ENCODE results near the gene FKBP1B.

Gene FKBP1B

GRCh38 chr2:24050041-24050979 is 769 bp downstream of the FKBP1B start:
- Histone ChIP-seq H2BK5ac (ENCODE audit: low read depth, low read length, poor library complexity, severe bottlenecking) (no peak overlapping the region), H3K18ac (ENCODE audit: low read depth in 1 of 2, low read length in 2 of 2) (no peak overlapping the region), H3K36me3 (ENCODE audit: control insufficient read depth in 1 of 2, insufficient read depth in 2 of 2, low read depth in 1 of 2, low read length in 2 of 2) (peaks cover 0 to 12% of the 10 kb centered on the region in 2 experiments), H3K4me1 (ENCODE audit: control insufficient read depth, insufficient read depth, low read depth, low read length) (peaks cover 6% of the 10 kb centered on the region), H2BK12ac (ENCODE audit: low read length in 2 of 2) (no peak overlapping the region), H4K91ac (ENCODE audit: low read length) (no peak overlapping the region), H2BK120ac (ENCODE audit: low read depth, low read length) (peak overlapping the region; percentile 77), H3K23ac (ENCODE audit: low read length in 2 of 2) (no peak overlapping the region), H3K9me3 (ENCODE audit: control insufficient read depth, low read length) (no peaks in the 10 kb centered on the region), H3K27ac (ENCODE audit: low read length, poor library complexity, severe bottlenecking) (no peak overlapping the region), H3K79me1 (replicated peaks; ENCODE audit: low read length, poor library complexity, severe bottlenecking) (peaks cover 8% of the 10 kb centered on the region), H3K4me3 (ENCODE audit: insufficient read depth in 1 of 2, low read depth in 1 of 2, low read length in 2 of 2) (peak overlapping the region; percentile 65 to 77), H3K9ac (ENCODE audit: low read length) (peak overlapping the region; percentile 58), H2BK15ac (ENCODE audit: low read depth, poor library complexity, severe bottlenecking) (no peak overlapping the region), H3K4ac (ENCODE audit: low read depth in 1 of 2, low read length in 2 of 2) (peak overlapping the region in 1 of 2 experiments; percentile 32), H3K4me2 (ENCODE audit: low read length, poor library complexity, severe bottlenecking) (peak overlapping the region; percentile 87), H3K14ac (ENCODE audit: low read length in 2 of 2) (no peak overlapping the region), H2AFZ (ENCODE audit: low read depth, low read length) (peak overlapping the region; percentile 76), H2AK5ac (ENCODE audit: low read length, severe bottlenecking) (no peak overlapping the region), H4K8ac (ENCODE audit: low read length) (no peak overlapping the region), H3K27me3 (ENCODE audit: control insufficient read depth in 1 of 2, insufficient read depth in 1 of 2, low read length in 2 of 2) (no peaks in the 10 kb centered on the region)
- peak; percentile 34 for DNase-seq
- WGBS, result 2% methylated on average over 44 of the region's 47 CpGs

GRCh38 chr2:24051833-24052232 is 2.3 kb downstream of the FKBP1B start:
- 94% methylated on average over 8 of the region's 8 CpGs for WGBS
- no peak overlapping the region for H2AK5ac ChIP-seq (ENCODE audit: low read length, severe bottlenecking)

GRCh38 chr2:24052951-24053350 is 3.4 kb downstream of the FKBP1B start:
- Histone ChIP-seq H3K9me3 (ENCODE audit: control insufficient read depth, low read length) (no peaks in the 10 kb centered on the region), H3K4me2 (ENCODE audit: low read length, poor library complexity, severe bottlenecking) (no peak overlapping the region), H3K9ac (ENCODE audit: low read length) (no peak overlapping the region), H3K4ac (ENCODE audit: low read depth in 1 of 2, low read length in 2 of 2) (no peak overlapping the region), H3K18ac (ENCODE audit: low read depth in 1 of 2, low read length in 2 of 2) (no peak overlapping the region), H3K27me3 (ENCODE audit: control insufficient read depth in 1 of 2, insufficient read depth in 1 of 2, low read length in 2 of 2) (no peaks in the 10 kb centered on the region), H4K91ac (ENCODE audit: low read length) (no peak overlapping the region), H3K23ac (ENCODE audit: low read length in 2 of 2) (no peak overlapping the region), H3K27ac (ENCODE audit: low read length, poor library complexity, severe bottlenecking) (no peak overlapping the region), H3K4me1 (ENCODE audit: control insufficient read depth, insufficient read depth, low read depth, low read length) (peaks cover 4% of the 10 kb centered on the region), H2AFZ (ENCODE audit: low read depth, low read length) (no peak overlapping the region), H2BK12ac (ENCODE audit: low read length in 2 of 2) (no peak overlapping the region), H2BK5ac (ENCODE audit: low read depth, low read length, poor library complexity, severe bottlenecking) (no peak overlapping the region), H3K36me3 (ENCODE audit: control insufficient read depth in 1 of 2, insufficient read depth in 2 of 2, low read depth in 1 of 2, low read length in 2 of 2) (peaks cover 0 to 13% of the 10 kb centered on the region in 2 experiments), H2BK120ac (ENCODE audit: low read depth, low read length) (no peak overlapping the region), H2BK15ac (ENCODE audit: low read depth, poor library complexity, severe bottlenecking) (no peak overlapping the region), H3K4me3 (ENCODE audit: insufficient read depth in 1 of 2, low read depth in 1 of 2, low read length in 2 of 2) (no peak overlapping the region), H3K14ac (ENCODE audit: low read length in 2 of 2) (no peak overlapping the region), H2AK5ac (ENCODE audit: low read length, severe bottlenecking) (no peak overlapping the region), H4K8ac (ENCODE audit: low read length) (no peak overlapping the region), H3K79me1 (replicated peaks; ENCODE audit: low read length, poor library complexity, severe bottlenecking) (peaks cover 1% of the 10 kb centered on the region)
- no CpG with 5 or more reads among the region's 1 CpG for WGBS
- DNase-seq, result no peak

More at GRCh38 chr2:24051833-24052232, 2.3 kb downstream of the FKBP1B start:
- Histone ChIP-seq H3K27ac (ENCODE audit: low read length, poor library complexity, severe bottlenecking) (no peak overlapping the region), H2BK12ac (ENCODE audit: low read length in 2 of 2) (no peak overlapping the region), H3K4me3 (ENCODE audit: insufficient read depth in 1 of 2, low read depth in 1 of 2, low read length in 2 of 2) (no peak overlapping the region), H4K8ac (ENCODE audit: low read length) (no peak overlapping the region), H3K4me2 (ENCODE audit: low read length, poor library complexity, severe bottlenecking) (no peak overlapping the region), H2BK120ac (ENCODE audit: low read depth, low read length) (no peak overlapping the region), H3K14ac (ENCODE audit: low read length in 2 of 2) (no peak overlapping the region), H3K9me3 (ENCODE audit: control insufficient read depth, low read length) (no peaks in the 10 kb centered on the region), H3K4ac (ENCODE audit: low read depth in 1 of 2, low read length in 2 of 2) (no peak overlapping the region), H3K79me1 (replicated peaks; ENCODE audit: low read length, poor library complexity, severe bottlenecking) (peaks cover 3% of the 10 kb centered on the region), H3K27me3 (ENCODE audit: control insufficient read depth in 1 of 2, insufficient read depth in 1 of 2, low read length in 2 of 2) (no peaks in the 10 kb centered on the region), H2AFZ (ENCODE audit: low read depth, low read length) (no peak overlapping the region), H2BK15ac (ENCODE audit: low read depth, poor library complexity, severe bottlenecking) (no peak overlapping the region), H3K18ac (ENCODE audit: low read depth in 1 of 2, low read length in 2 of 2) (no peak overlapping the region), H2BK5ac (ENCODE audit: low read depth, low read length, poor library complexity, severe bottlenecking) (no peak overlapping the region), H3K23ac (ENCODE audit: low read length in 2 of 2) (no peak overlapping the region), H3K9ac (ENCODE audit: low read length) (no peak overlapping the region), H3K36me3 (ENCODE audit: control insufficient read depth in 1 of 2, insufficient read depth in 2 of 2, low read depth in 1 of 2, low read length in 2 of 2) (peaks cover 0 to 13% of the 10 kb centered on the region in 2 experiments), H4K91ac (ENCODE audit: low read length) (no peak overlapping the region), H3K4me1 (ENCODE audit: control insufficient read depth, insufficient read depth, low read depth, low read length) (peaks cover 6% of the 10 kb centered on the region)
- DNase-seq, result no peak

GRCh38 chr2:24054366-24055010 is 4.9 kb downstream of the FKBP1B start:
- no peak overlapping the region for H2AFZ ChIP-seq (ENCODE audit: low read depth, low read length)
- H3K14ac ChIP-seq (ENCODE audit: low read length in 2 of 2), result no peak overlapping the region
- no peak for DNase-seq
- H4K91ac ChIP-seq (ENCODE audit: low read length), result no peak overlapping the region
- H3K9ac ChIP-seq (ENCODE audit: low read length), result no peak overlapping the region
- no peak overlapping the region for H2BK5ac ChIP-seq (ENCODE audit: low read depth, low read length, poor library complexity, severe bottlenecking)
- H3K27me3 ChIP-seq (ENCODE audit: control insufficient read depth in 1 of 2, insufficient read depth in 1 of 2, low read length in 2 of 2), result no peaks in the 10 kb centered on the region
- no peak overlapping the region for H3K4ac ChIP-seq (ENCODE audit: low read depth in 1 of 2, low read length in 2 of 2)
- 91% methylated on average over 5 of the region's 8 CpGs for WGBS
- H2AK5ac ChIP-seq (ENCODE audit: low read length, severe bottlenecking), result no peak overlapping the region
- no peak overlapping the region for H3K4me2 ChIP-seq (ENCODE audit: low read length, poor library complexity, severe bottlenecking)
- H3K36me3 ChIP-seq (ENCODE audit: control insufficient read depth in 1 of 2, insufficient read depth in 2 of 2, low read depth in 1 of 2, low read length in 2 of 2), result peaks cover 0 to 13% of the 10 kb centered on the region in 2 experiments
- H4K8ac ChIP-seq (ENCODE audit: low read length), result no peak overlapping the region
- no peak overlapping the region for H3K4me3 ChIP-seq (ENCODE audit: insufficient read depth in 1 of 2, low read depth in 1 of 2, low read length in 2 of 2)
- H3K18ac ChIP-seq (ENCODE audit: low read depth in 1 of 2, low read length in 2 of 2), result no peak overlapping the region
- no peak overlapping the region for H2BK15ac ChIP-seq (ENCODE audit: low read depth, poor library complexity, severe bottlenecking)
- H3K27ac ChIP-seq (ENCODE audit: low read length, poor library complexity, severe bottlenecking), result no peak overlapping the region
- no peak overlapping the region for H2BK120ac ChIP-seq (ENCODE audit: low read depth, low read length)
- H3K23ac ChIP-seq (ENCODE audit: low read length in 2 of 2), result no peak overlapping the region
- peaks cover 1% of the 10 kb centered on the region for H3K79me1 ChIP-seq (replicated peaks; ENCODE audit: low read length, poor library complexity, severe bottlenecking)
- no peak overlapping the region for H2BK12ac ChIP-seq (ENCODE audit: low read length in 2 of 2)
- H3K9me3 ChIP-seq (ENCODE audit: control insufficient read depth, low read length), result no peaks in the 10 kb centered on the region
- no peaks in the 10 kb centered on the region for H3K4me1 ChIP-seq (ENCODE audit: control insufficient read depth, insufficient read depth, low read depth, low read length)
